ENCODE data around the gene RRH. TPM values are rescaled to one million over a fixed set of nuclear protein-coding genes. Genes with fewer than 3 reads are reported as not detected.
A peak's percentile ranks its signal among the peaks of the same experiment; 100 is the strongest.

The RRH gene
- total RNA-seq, 1 experiment from 2014 or later, result not detected

DNA sequence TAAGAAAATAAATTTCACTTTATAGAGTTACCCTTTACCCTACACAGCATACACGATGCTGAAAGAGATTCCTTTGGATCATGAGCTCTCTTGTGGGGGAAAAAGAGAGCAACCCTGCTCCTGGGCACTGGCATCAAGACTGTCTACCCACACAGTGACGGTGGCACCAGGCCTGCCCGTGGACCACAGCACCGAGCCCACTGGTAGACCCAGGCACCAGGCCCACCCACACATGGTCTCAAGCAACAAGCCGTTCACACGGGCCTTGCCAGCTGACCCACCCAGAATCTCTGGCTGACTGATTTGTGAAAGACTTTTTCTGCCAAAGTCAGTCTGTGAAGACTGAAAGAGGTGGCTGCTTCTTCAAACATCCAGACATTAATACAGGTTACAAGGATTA lies 32.7 kb upstream of the RRH start:
- Mint-ChIP-seq H3K4me1 (no peaks in the 10 kb centered on the region), H3K9me3 (peaks cover 31% of the 10 kb centered on the region), H3K4me3 (no peak overlapping the region), H3K27ac (no peak overlapping the region), H3K36me3 (no peaks in the 10 kb centered on the region), H3K27me3 (ENCODE audit: low read depth) (no peaks in the 10 kb centered on the region; the same call in 1 of the 2 replicates)
- POLR2A ChIA-PET, result no interaction called here
- CTCF ChIA-PET, result interaction anchor here (0.7 kb wide), 1 partner anchor 9 kb away, joined by 3 read pairs; no protein-coding TSS in a partner anchor
- ATAC-seq, result no peak
- no peak for DNase-seq (ENCODE audit: low spot score)
- TF ChIP-seq FOXP1 (CRISPR knock-in tag; IDR thresholded peaks at IDR 0.05; ENCODE audit: borderline replicate concordance), result no peak
- TF ChIP-seq ZNF671 (CRISPR knock-in tag; IDR thresholded peaks at IDR 0.05), result no peak
- TF ChIP-seq SP1 (CRISPR knock-in tag; conservative IDR thresholded peaks at IDR 0.05), result no peak
- no peak for TF ChIP-seq GTF2I (CRISPR knock-in tag; conservative IDR thresholded peaks at IDR 0.05)
- TF ChIP-seq, protein P1, sequence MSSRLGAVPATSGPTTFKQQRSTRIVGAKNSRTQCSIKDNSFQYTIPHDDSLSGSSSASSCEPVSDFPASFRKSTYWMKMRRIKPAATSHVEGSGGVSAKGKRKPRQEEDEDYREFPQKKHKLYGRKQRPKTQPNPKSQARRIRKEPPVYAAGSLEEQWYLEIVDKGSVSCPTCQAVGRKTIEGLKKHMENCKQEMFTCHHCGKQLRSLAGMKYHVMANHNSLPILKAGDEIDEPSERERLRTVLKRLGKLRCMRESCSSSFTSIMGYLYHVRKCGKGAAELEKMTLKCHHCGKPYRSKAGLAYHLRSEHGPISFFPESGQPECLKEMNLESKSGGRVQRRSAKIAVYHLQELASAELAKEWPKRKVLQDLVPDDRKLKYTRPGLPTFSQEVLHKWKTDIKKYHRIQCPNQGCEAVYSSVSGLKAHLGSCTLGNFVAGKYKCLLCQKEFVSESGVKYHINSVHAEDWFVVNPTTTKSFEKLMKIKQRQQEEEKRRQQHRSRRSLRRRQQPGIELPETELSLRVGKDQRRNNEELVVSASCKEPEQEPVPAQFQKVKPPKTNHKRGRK (CRISPR knock-in tag; IDR thresholded peaks at IDR 0.05; ENCODE audit: borderline replicate concordance), result no peak
- TF ChIP-seq, protein P2, sequence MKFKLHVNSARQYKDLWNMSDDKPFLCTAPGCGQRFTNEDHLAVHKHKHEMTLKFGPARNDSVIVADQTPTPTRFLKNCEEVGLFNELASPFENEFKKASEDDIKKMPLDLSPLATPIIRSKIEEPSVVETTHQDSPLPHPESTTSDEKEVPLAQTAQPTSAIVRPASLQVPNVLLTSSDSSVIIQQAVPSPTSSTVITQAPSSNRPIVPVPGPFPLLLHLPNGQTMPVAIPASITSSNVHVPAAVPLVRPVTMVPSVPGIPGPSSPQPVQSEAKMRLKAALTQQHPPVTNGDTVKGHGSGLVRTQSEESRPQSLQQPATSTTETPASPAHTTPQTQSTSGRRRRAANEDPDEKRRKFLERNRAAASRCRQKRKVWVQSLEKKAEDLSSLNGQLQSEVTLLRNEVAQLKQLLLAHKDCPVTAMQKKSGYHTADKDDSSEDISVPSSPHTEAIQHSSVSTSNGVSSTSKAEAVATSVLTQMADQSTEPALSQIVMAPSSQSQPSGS (CRISPR knock-in tag; IDR thresholded peaks at IDR 0.05; ENCODE audit: borderline replicate concordance, low read depth), result no peak
- TF ChIP-seq NR1H2 (CRISPR knock-in tag; IDR thresholded peaks at IDR 0.05), result no peak
- TF ChIP-seq ZNF121 (CRISPR knock-in tag; IDR thresholded peaks at IDR 0.05), result no peak
- TF ChIP-seq HMGA2 (CRISPR knock-in tag; IDR thresholded peaks at IDR 0.05), result no peak
- TF ChIP-seq, protein P3, sequence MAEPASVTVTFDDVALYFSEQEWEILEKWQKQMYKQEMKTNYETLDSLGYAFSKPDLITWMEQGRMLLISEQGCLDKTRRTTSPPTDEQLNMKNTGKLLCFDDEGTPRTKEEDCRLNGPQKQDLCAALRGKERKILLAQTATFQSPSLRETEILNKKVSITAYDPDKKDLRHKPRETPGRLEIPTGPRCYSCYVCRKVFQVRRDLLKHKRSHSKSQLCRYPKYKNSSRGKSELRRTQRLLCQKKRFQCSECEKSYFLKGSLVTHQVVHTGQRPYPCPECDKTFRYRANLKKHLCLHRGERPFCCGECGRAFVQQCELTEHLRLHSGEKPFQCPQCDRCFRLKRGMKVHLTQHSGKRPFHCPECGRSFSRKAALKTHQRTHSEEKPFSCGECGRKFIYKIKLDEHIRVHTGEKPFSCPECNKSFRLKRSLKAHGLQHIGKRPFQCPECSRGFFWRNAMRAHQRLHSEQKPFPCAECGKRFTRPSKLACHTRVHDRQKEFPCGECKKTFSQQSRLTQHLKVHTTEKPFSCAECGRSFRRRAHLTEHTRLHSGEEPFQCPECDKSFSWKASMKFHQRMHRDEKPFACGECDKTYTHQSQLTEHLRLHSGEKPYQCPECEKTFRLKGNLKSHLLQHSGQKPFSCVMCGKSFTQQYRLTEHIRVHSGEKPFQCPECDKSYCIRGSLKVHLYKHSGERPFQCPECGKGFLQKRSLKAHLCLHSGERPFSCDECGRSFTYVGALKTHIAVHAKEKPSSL (CRISPR knock-in tag; conservative IDR thresholded peaks at IDR 0.05), result no peak
- no peak for TF ChIP-seq ATF6 (CRISPR knock-in tag; IDR thresholded peaks at IDR 0.05)
- no peak for TF ChIP-seq GRHL2 (CRISPR knock-in tag; IDR thresholded peaks at IDR 0.05; ENCODE audit: insufficient replicate concordance, severe bottlenecking)

DNA sequence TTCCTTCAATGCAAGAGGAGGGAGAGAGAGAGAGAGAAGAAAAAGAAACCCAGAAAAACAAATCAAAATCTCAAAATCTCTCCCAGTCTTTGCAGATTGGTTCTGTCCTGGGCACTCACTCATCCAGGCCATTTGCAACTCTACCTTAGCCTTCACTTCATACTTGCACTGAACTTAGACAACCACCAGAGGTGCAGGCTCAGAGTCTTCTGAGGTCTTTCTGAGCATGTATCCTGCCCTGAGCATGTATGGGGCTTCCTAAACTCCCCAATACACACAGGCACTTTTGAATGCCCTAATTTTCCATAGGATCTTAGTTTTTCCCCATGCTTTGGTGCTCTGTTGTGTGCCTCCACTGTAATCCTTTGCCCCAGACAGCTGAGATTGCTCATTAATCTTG lies 28.9 kb upstream of the RRH start:
- peak; percentile 86 for ATAC-seq
- POLR2A ChIA-PET, result no interaction called here

More for the DNA sequence above, 28.9 kb upstream of the RRH start:
- Mint-ChIP-seq H3K9me3 (peaks cover 31% of the 10 kb centered on the region), H3K4me1 (no peaks in the 10 kb centered on the region), H3K36me3 (no peaks in the 10 kb centered on the region), H3K27me3 (ENCODE audit: low read depth) (no peaks in the 10 kb centered on the region; the same call in 1 of the 2 replicates), H3K27ac (no peak overlapping the region), H3K4me3 (no peak overlapping the region)
- CTCF ChIA-PET, result no interaction called here
- no peak for TF ChIP-seq FOXK1 (CRISPR knock-in tag; IDR thresholded peaks at IDR 0.05)
- no peak for TF ChIP-seq KAT7 (CRISPR knock-in tag; IDR thresholded peaks at IDR 0.05; ENCODE audit: borderline replicate concordance)
- no peak for TF ChIP-seq FOXJ3 (CRISPR knock-in tag; IDR thresholded peaks at IDR 0.05; ENCODE audit: borderline replicate concordance)
- TF ChIP-seq ZNF396 (CRISPR knock-in tag; IDR thresholded peaks at IDR 0.05; ENCODE audit: borderline replicate concordance), result no peak
- TF ChIP-seq, protein P2 (CRISPR knock-in tag; IDR thresholded peaks at IDR 0.05; ENCODE audit: borderline replicate concordance, low read depth), result no peak
- TF ChIP-seq ZNF232 (CRISPR knock-in tag; IDR thresholded peaks at IDR 0.05), result no peak
- TF ChIP-seq ZNF121 (CRISPR knock-in tag; IDR thresholded peaks at IDR 0.05), result no peak
- TF ChIP-seq, protein P4, sequence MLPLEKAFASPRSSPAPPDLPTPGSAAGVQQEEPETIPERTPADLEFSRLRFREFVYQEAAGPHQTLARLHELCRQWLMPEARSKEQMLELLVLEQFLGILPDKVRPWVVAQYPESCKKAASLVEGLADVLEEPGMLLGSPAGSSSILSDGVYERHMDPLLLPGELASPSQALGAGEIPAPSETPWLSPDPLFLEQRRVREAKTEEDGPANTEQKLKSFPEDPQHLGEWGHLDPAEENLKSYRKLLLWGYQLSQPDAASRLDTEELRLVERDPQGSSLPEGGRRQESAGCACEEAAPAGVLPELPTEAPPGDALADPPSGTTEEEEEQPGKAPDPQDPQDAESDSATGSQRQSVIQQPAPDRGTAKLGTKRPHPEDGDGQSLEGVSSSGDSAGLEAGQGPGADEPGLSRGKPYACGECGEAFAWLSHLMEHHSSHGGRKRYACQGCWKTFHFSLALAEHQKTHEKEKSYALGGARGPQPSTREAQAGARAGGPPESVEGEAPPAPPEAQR (CRISPR knock-in tag; IDR thresholded peaks at IDR 0.05), result no peak
- no peak for TF ChIP-seq PRRX2 (CRISPR knock-in tag; IDR thresholded peaks at IDR 0.05)
- TF ChIP-seq MAX (CRISPR knock-in tag; IDR thresholded peaks at IDR 0.05), result no peak
- TF ChIP-seq CTCF (IDR thresholded peaks at IDR 0.05), result no peak
- DNase-seq (ENCODE audit: low spot score), result no peak
